Measurements from ENCODE around the gene KLF15.

DNA sequence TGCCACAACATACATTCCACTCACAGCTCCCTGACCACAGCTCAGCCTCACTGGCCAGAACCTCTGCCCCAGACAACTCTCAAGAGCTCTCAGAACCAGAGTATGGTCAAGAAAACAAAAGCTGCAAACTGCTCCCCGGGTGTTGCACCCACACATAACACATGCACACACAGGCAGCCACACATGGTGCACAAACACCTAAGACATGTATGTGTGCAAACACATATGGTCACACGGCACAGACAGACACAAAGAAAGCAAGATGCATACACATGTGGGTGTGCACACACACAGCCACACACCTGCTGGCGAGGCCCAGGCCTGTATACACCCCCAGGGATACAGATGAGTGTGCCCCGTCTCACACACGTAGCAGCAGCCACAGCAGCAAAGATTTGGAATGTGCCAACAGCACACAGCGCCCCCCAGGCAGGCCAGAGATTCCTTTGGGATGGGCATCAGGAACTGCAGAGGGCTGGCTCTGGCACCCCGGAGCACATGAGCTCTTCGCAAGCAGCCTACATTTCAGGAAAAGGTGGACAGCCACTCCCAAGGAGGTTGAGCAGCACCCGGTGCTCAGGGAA, 6.6 kb downstream of the KLF15 start:
- TF ChIP-seq, protein P1, sequence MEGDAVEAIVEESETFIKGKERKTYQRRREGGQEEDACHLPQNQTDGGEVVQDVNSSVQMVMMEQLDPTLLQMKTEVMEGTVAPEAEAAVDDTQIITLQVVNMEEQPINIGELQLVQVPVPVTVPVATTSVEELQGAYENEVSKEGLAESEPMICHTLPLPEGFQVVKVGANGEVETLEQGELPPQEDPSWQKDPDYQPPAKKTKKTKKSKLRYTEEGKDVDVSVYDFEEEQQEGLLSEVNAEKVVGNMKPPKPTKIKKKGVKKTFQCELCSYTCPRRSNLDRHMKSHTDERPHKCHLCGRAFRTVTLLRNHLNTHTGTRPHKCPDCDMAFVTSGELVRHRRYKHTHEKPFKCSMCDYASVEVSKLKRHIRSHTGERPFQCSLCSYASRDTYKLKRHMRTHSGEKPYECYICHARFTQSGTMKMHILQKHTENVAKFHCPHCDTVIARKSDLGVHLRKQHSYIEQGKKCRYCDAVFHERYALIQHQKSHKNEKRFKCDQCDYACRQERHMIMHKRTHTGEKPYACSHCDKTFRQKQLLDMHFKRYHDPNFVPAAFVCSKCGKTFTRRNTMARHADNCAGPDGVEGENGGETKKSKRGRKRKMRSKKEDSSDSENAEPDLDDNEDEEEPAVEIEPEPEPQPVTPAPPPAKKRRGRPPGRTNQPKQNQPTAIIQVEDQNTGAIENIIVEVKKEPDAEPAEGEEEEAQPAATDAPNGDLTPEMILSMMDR (IDR thresholded peaks at IDR 0.05), result no peak
- no peak for TF ChIP-seq POLR2A (IDR thresholded peaks at IDR 0.05)

All from thyroid gland (tissue), 4 donors.